ENCODE measurements around the gene C22orf39.

C22orf39 gene

DNA sequence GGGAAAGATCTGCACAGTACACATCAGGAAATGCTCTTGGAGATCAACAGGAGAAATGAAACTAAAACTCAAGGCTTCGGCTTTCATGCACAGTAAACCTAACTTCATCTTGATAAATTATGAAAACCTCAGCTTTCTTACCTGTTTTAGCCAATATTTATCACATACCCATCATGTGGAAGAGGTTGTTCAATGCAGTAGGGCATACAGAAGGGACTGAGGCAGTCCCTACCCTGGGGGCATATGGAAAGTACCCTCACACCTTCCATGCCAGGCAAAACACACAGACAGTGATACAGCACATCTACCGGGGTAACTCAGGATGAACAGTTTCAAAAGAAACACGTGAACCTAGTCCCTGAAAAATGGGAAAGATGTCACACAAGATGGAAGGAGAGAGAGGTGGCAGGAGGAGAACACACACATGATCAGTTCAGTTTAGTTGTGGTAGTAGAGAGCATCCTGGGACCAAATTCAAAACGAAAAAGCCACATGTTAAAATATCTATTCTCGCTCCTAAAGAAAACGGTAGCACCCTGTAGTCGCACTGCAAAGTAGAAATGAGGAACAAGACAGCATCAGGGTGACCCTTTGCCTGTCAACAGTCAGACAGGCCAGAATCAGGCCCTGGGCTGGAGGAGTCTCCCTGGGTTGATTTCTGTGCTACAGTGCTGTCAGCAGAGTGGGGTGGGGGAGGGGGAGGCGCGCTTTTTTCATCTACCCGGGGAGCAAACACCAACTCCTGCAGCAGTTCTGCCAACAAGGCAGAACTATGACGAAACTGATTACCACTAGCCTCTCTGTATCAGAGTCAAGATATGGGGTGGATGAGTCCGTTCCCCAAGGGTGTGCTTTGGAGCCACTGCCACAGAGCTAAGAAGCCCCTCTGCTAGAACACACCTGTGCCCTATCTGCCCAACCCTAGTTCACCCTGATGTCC, 17.3 kb downstream of the C22orf39 start:
- peak; percentile 48 for DNase-seq (ENCODE audit: low spot score)

DNA sequence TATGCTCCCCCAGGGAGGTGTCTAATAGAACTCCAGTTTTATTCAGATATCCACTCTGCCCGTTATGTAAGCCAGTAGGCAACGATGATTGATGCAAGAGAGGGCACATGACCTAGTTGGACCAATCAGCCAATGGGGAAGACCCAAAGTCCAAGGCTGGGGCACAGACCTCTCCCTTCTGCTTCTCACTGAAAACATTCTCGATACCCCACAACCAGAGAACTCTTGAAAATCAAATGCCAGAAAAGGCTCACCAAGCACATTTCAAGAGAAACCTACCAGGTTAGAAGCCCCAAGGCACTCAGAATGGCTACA, 23.4 kb downstream of the C22orf39 start:
- no peak for DNase-seq (ENCODE audit: low spot score)

DNA sequence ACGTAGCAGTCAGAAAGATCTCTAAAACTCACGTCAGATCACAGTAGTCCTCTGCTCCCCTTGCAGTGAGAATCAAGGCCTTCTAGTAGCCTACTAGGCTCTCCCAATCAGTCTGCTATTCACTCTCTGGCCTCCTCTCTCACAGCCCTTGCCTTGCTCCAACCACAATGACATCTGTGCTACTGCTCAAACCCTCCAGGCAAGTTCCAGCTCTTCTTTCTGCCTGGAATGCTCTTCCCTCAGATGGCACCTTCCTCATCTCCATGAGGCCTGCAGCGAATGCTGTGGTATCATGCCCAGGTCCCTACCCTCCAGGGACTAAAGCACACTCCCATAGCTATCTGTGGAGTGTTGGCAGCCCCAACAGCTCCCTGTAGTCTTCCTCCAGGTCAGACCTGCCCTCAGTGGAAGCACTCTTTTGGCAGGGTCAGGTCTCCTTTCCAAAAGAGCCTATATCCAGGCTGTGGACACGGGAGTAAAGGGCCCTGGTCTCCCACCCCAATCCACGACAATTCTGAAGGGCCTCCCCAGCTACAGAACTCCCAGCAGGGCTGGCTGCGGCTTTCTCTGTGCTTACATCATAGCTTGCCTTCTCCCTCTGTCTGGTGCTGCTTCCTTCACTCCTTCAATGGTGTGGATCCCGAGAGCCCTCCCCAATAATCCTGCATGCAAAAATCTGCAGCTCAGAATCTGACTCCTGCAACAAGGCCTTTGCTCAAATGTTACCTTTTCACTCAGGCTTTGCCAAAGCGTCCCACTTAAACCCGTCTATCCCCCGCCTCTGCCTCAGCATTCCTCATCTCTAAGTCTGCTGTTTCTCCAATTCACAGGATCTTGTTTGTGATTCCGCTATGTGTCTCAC, 24.8 kb downstream of the C22orf39 start:
- DNase-seq (ENCODE audit: low spot score), result no peak

DNA sequence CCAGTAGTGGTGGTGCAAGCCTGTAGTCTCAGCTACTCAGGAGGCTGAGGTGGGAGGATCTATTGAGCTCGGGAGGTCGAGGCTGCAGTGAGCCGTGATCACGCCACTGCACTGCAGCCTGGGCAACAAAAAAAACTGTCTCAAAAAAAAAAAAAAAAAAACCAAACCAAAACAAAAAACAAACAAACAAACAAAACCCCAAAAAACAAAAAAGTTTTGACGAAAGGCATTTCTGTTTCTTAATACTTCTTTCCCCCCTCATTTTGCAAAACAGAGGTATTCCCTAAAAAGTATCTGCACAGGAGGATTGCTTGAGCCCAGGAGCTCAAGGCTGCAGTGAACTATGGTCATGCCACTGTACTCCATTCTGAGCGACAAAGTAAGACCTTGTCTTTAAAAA, 27.2 kb downstream of the C22orf39 start:
- DNase-seq (ENCODE audit: low spot score), result no peak

DNA sequence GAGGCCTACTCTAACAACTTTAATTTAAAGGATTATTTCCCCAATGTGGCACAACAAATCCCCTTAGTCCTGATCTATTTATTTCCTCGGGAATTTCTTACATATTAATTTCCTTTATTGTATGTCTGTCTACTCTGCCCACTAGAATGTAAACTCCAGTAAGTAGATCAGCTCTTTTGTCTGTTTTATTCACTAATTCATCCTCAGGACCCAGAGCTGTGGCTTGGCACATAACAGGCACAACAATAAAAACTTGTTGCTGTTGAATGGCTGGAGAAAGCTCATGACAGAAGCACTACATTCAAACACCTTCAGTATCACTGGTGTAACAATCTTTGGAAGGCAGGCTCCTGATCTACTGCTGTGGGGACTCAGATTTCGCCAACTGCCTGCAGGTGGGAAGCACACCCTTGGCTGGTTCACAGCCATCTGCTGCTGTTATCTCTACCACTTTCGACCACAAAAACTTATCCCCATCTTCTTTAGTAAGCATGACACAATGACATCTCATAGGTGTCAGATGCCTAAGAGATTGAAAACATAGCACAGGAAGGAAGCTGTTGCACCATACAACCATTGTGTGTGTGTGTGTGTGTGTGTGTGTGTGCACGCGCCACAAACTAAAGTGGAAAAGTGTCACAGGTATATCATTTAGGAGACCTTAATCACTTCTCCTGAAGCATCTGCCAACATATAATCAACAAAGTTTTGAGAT, 27.9 kb downstream of the C22orf39 start:
- no peak for DNase-seq (ENCODE audit: low spot score)

DNA sequence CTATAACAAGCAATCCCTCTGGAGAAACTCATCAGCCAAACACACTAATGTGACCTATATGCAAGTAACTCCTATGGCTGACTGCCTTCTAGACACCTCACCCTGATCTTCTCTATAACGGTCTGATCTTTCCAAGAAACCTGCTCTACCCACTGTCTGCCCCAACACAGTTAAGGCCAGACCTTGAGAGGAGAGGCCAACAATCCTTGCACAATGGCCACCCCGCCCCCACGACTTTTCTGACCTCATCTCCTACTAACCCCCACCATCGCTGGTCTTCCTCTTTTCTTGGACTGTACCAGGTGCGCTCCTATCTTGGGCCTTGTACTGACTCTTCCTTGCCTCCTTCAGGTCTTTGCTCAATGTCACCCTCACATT, 28.4 kb downstream of the C22orf39 start:
- DNase-seq (ENCODE audit: low spot score), result no peak

DNA sequence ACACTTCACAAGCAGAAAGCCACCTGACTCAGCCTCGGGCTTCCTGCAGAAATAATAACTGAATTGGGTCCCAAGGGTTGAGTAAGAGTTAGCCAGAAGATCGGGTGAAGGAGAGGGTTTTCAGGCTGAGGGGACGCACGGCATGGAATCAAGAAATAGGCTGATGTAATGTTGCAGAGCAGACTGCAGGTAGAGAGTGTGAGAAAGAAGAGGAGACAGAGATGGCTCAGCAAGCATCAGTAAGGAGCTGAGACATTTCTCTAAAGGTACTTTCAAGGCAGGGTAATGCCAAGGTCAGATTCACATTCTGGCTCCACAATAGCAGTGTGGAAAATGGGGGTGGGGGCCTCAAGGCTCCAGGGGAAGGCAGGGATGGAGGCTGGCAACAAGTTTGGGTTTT, 34.6 kb downstream of the C22orf39 start:
- no peak for DNase-seq (ENCODE audit: low spot score)

GRCh38 chr22:19412478-19412877, 35.0 kb downstream of the C22orf39 start:
- DNase-seq (ENCODE audit: low spot score), result no peak

GRCh38 chr22:19411690-19412045, 35.8 kb downstream of the C22orf39 start:
- no peak for DNase-seq (ENCODE audit: low spot score)

GRCh38 chr22:19410941-19411689, 36.4 kb downstream of the C22orf39 start:
- DNase-seq (ENCODE audit: low spot score), result no peak

DNA sequence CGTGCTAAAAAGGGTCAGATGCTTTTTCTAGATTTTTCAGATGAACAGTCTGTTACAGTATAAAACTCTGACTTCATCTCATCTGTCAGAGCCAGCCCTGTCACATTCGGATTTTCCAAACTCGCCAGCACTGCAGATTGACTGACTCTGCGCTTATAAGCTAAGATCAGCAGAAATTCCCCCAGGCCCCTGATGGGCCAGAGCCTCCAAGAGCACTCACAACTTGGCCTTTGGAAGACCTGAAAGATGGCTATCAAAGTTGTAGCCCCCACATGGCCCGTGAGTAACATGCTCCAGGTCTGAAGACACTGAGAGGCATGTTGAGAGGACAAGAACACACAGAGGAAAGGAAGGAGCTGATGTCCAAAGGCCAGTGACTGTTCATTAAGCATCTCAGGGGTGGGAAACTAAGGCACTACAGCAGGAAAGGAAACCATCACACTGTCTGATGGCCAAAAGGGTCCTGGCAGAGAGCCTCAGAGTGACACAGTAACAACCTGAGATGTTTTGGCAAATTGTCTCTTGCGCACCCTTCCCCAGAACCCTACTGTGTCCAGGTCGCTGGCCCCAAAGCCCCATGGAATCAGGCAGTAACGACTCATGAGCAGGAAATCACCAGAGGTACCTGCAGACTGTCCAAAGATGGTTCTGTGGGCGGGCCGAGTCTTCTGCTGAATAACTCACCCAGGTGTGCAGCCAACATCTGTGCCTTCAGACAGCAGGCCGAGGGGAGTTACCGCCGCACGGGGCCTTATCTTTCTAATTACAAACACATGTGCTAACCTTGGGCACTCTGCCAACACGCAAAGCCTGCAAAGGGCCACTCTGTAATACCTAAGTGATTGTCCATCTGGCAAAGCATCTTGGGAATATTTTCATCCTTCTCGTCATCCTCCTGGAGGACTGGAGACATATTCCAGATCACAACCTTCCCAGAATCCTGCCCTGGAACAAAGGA, 39.6 kb downstream of the C22orf39 start:
- no peak for DNase-seq (ENCODE audit: low spot score)

GRCh38 chr22:19406846-19407245, 40.7 kb downstream of the C22orf39 start:
- DNase-seq (ENCODE audit: low spot score), result no peak

DNA sequence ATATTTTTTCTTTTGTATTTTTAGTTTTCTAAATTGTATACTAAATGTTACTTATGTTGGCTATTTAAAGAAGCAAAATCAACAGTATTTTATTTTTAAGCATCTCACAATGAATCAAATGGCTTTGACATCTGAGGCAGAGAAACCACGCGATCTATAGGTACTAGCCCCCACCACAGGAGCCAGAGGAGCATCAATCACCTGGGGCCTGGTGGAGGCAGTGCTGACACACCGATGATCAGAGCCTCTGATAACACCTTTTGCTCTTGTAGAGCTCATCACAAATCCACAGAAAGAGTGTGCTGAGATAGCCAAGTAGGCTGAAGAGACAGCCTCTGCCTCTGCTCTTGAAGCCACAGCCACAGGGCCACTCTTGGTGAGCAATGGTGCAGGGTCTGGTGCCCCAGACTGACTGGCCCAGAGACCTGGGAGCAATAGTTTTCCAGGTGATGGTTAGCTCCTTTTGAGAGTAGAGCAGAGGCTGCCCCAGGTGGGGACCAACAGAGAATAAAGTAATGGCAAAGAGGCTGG, 41.2 kb downstream of the C22orf39 start:
- DNase-seq (ENCODE audit: low spot score), result no peak

DNA sequence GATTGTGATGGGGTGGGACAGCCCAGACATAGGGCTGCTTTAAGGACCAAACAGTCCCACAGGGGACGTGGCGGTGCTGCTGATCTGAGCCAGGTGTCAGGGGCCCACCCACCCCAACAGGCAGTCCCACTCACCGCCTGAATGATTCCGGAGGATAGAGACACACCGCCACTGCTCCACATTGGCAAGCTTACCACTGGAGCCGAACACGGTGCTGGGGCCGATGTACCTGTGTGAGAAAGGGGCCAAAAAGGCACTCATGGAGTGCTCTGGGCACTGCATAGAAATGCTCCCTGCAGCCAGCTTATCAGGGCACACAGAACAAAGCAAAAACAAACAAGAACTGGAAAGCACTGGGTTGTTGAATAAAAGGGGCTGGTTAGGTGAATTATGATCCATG, 41.9 kb downstream of the C22orf39 start:
- DNase-seq (ENCODE audit: low spot score), result no peak

DNA sequence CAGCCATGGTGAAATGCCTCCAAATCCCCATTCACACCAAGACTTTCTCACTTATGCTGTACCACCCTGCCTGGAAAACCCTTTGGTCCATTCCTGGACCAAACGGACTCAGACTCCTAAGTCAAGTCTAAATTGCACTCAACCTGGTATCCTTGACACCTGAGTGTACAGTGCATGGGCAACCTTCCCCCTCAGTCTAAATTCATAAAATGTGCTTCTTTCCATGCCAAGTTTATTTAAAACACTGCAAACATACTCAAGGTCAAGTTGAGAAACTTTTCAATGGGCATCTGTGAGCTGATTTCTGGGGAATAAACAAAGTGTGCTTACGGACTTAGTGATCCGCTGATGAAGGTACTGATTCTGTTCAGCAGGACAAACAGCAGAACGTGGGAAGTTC, 42.4 kb downstream of the C22orf39 start:
- DNase-seq (ENCODE audit: low spot score), result no peak

DNA sequence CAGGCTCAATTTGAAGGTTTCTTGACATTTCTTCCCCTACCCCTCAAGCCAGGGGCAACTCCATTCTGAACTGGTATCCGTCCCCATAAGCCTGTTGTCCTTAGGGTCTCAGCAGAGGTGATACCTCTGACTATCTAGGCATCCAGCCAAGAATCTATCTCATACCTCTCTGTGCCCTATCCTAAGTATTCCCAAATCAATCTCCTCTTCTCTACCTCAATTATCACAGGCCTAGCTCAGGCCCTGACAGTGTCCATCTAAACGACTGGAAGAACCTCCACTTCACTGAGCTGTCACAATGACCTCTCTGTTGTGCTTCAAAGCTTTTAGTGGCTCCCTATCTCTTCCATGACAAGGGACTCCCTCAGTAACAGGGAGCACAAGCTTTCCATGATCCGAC, 42.8 kb downstream of the C22orf39 start:
- no peak for DNase-seq (ENCODE audit: low spot score)

DNA sequence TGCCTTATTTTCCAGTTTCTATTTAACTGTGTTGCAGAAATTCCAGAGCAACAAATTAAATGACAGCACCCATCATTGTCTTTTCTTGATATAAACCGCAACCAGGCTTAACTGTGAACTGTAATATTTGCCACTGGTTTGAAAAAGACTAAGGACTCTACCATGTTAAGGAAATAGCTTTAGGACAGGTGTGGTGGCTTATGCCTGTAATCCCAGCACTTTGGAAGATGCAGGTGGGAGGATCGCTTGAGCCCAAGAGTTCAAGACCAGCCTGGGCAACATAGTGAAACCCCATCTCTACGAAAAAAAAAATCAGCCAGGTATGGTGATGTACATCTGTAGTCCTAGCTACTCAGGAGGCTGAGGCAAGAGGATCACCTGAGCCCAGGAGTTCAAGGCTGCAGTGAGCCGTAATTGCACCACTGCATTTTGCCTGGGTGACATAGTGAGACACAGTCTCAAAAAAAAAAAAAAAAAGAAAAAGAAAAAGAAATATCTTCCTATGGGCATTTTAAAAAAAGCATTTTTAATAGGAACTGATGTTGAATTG, 44.8 kb downstream of the C22orf39 start:
- DNase-seq (ENCODE audit: low spot score), result no peak

GRCh38 chr22:19401483-19401882, 46.0 kb downstream of the C22orf39 start:
- no peak for DNase-seq (ENCODE audit: low spot score)

- no peak for DNase-seq (ENCODE audit: low spot score)
Measured at GRCh38 chr22:19400881-19401280, 46.6 kb downstream of the C22orf39 start.

- DNase-seq (ENCODE audit: low spot score), result no peak
Measured at GRCh38 chr22:19398652-19399051, 48.9 kb downstream of the C22orf39 start.
